ENCODE data around the gene EIF3C. TPM values are rescaled to one million over a fixed set of nuclear protein-coding genes. Genes with fewer than 3 reads are reported as not detected.
"Not testable (repeated sequence)": the region's sequence is repeated elsewhere in the genome, so short reads cannot be mapped to it uniquely, and the experiment has no call there.

Gene EIF3C
- total and polyA plus RNA-seq, 2 of the 8 experiments (the other 6 are each of a cell fraction or from before 2014, with no cell fraction given) = 672 to 1,250 TPM

- H3K79me2 ChIP-seq (ENCODE audit: control insufficient read depth in 1 of 2, insufficient read depth in 2 of 2, low read length in 2 of 2); H4K8ac ChIP-seq (ENCODE audit: extremely low read depth, insufficient read depth, low read length); H3K9ac ChIP-seq (replicated peaks in 1 of 4; ENCODE audit: extremely low read depth in 1 of 4, low read depth in 3 of 4, low read length in 3 of 4); H4K20me1 ChIP-seq (replicated peaks in 1 of 2; ENCODE audit: control insufficient read depth in 1 of 2, insufficient read depth in 2 of 2, low read length in 2 of 2); H3K14ac ChIP-seq (ENCODE audit: insufficient read length); H3K9me3 ChIP-seq (ENCODE audit: insufficient read depth in 2 of 2, low read depth in 1 of 2, low read length in 1 of 2); H3K79me1 ChIP-seq (ENCODE audit: low read depth, low read length); H2BK15ac ChIP-seq (ENCODE audit: low read length); H2BK12ac ChIP-seq (ENCODE audit: low read depth, low read length); H3K27me3 ChIP-seq (replicated peaks in 1 of 4; ENCODE audit: control insufficient read depth in 3 of 4, extremely low read depth in 1 of 4, insufficient read depth in 3 of 4, low read length in 3 of 4); H3K23me2 ChIP-seq (ENCODE audit: low read depth, low read length); H3K27ac ChIP-seq (ENCODE audit: low read depth, low read length); H3K4me2 ChIP-seq (ENCODE audit: insufficient read depth in 1 of 2, low read depth in 2 of 2, low read length in 2 of 2); H3K4me3 ChIP-seq (ENCODE audit: extremely low read depth in 1 of 4, insufficient read depth in 2 of 4, low read depth in 3 of 4, low read length in 4 of 4); H4K91ac ChIP-seq (replicated peaks; ENCODE audit: insufficient read length, low read length); POLR2A ChIA-PET (ENCODE audit: partially characterized antibody); H3K23ac ChIP-seq (ENCODE audit: insufficient read length); FAIRE-seq; H3K4ac ChIP-seq (replicated peaks; ENCODE audit: insufficient read length, low read depth, low read length); H2BK5ac ChIP-seq (ENCODE audit: low read depth, low read length); H2AFZ ChIP-seq (ENCODE audit: low read length); H3K56ac ChIP-seq (replicated peaks; ENCODE audit: insufficient read length, low read depth, low read length); CTCF ChIA-PET (ENCODE audit: partially characterized antibody); H3K4me1 ChIP-seq (replicated peaks in 1 of 4; ENCODE audit: control insufficient read depth in 3 of 4, insufficient read depth in 4 of 4, low read length in 3 of 4); H3K18ac ChIP-seq (ENCODE audit: extremely low read depth, low read length); H2BK120ac ChIP-seq (replicated peaks; ENCODE audit: low read depth, low read length); H4K5ac ChIP-seq (ENCODE audit: insufficient read length, low read depth, low read length); H2BK20ac ChIP-seq (ENCODE audit: low read length); H3K36me3 ChIP-seq (ENCODE audit: control insufficient read depth in 2 of 4, insufficient read depth in 4 of 4, low read length in 3 of 4); H2AK5ac ChIP-seq (ENCODE audit: low read depth, low read length): not testable (repeated sequence)
- WGBS, 2 experiments (ENCODE audit: extremely low coverage in 1 of 2, insufficient coverage in 1 of 2, insufficient read length in 1 of 2, insufficient replicate concordance in 2 of 2, low coverage in 1 of 2, low lambda C conversion rate in 2 of 2, missing lambda C conversion rate in 1 of 2) = 35% methylated on average over 15 of the region's 33 CpGs; no CpG with 5 or more reads in 1 of the 2 experiments
- peak in 1 of 2 experiments; percentile 65 for DNase-seq (ENCODE audit: low read depth in 1 of 2, low spot score in 2 of 2)
Observed at GRCh38 chr16:28749997-28750465, 38.8 kb downstream of the EIF3C start.

DNA sequence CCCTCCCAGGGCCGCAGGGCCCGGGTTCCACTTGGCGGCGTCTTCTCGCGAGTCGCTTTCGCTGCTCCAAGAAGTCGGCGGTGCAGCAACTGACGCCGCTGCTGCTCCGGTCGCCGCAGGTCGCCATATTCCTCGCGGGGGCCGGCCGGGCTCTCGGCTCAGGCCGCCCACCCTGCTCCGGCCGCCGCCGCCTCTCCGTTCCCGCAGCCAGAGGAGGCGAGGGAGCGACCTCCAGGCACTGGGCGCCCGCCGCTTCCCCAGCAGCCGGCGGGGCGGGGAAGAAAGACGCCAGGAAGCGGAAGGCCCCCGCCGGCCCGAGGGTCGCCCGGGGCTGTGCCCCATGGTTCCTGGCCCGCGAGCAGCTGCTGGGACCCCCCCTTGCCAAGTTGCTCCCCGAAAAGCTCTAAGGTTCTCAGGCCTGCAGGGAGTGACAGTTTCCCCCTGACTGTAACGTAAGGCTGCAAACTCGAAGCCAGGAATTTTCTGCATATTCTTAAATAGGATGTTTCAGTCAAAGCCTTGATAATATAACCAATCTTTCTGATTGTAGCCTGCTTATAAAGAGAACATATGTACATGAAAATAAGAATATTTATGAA, 39.3 kb downstream of the EIF3C start:
- H2BK15ac ChIP-seq (ENCODE audit: low read length); H4K8ac ChIP-seq (ENCODE audit: extremely low read depth, insufficient read depth, low read length); H3K14ac ChIP-seq (ENCODE audit: insufficient read length); H3K4me1 ChIP-seq (replicated peaks in 1 of 4; ENCODE audit: control insufficient read depth in 3 of 4, insufficient read depth in 4 of 4, low read length in 3 of 4); H3K79me1 ChIP-seq (ENCODE audit: low read depth, low read length); H3K4ac ChIP-seq (replicated peaks; ENCODE audit: insufficient read length, low read depth, low read length); FAIRE-seq; DNase-seq (ENCODE audit: low read depth in 1 of 2, low spot score in 2 of 2); H2AFZ ChIP-seq (ENCODE audit: low read length); H3K23ac ChIP-seq (ENCODE audit: insufficient read length); H3K56ac ChIP-seq (replicated peaks; ENCODE audit: insufficient read length, low read depth, low read length); H3K9ac ChIP-seq (replicated peaks in 1 of 4; ENCODE audit: extremely low read depth in 1 of 4, low read depth in 3 of 4, low read length in 3 of 4); POLR2A ChIA-PET (ENCODE audit: partially characterized antibody); H2BK20ac ChIP-seq (ENCODE audit: low read length); H4K20me1 ChIP-seq (replicated peaks in 1 of 2; ENCODE audit: control insufficient read depth in 1 of 2, insufficient read depth in 2 of 2, low read length in 2 of 2); H3K4me2 ChIP-seq (ENCODE audit: insufficient read depth in 1 of 2, low read depth in 2 of 2, low read length in 2 of 2); H3K27me3 ChIP-seq (replicated peaks in 1 of 4; ENCODE audit: control insufficient read depth in 3 of 4, extremely low read depth in 1 of 4, insufficient read depth in 3 of 4, low read length in 3 of 4); H3K23me2 ChIP-seq (ENCODE audit: low read depth, low read length); H3K36me3 ChIP-seq (ENCODE audit: control insufficient read depth in 2 of 4, insufficient read depth in 4 of 4, low read length in 3 of 4); CTCF ChIA-PET (ENCODE audit: partially characterized antibody); H4K91ac ChIP-seq (replicated peaks; ENCODE audit: insufficient read length, low read length); H3K18ac ChIP-seq (ENCODE audit: extremely low read depth, low read length); H4K5ac ChIP-seq (ENCODE audit: insufficient read length, low read depth, low read length); H3K27ac ChIP-seq (ENCODE audit: low read depth, low read length); H3K9me3 ChIP-seq (ENCODE audit: insufficient read depth in 2 of 2, low read depth in 1 of 2, low read length in 1 of 2); H2BK12ac ChIP-seq (ENCODE audit: low read depth, low read length); H3K4me3 ChIP-seq (ENCODE audit: extremely low read depth in 1 of 4, insufficient read depth in 2 of 4, low read depth in 3 of 4, low read length in 4 of 4); H3K79me2 ChIP-seq (ENCODE audit: control insufficient read depth in 1 of 2, insufficient read depth in 2 of 2, low read length in 2 of 2); H2BK5ac ChIP-seq (ENCODE audit: low read depth, low read length); H2BK120ac ChIP-seq (replicated peaks; ENCODE audit: low read depth, low read length); H2AK5ac ChIP-seq (ENCODE audit: low read depth, low read length): not testable (repeated sequence)
- WGBS, 2 experiments (ENCODE audit: extremely low coverage in 1 of 2, insufficient coverage in 1 of 2, insufficient read length in 1 of 2, insufficient replicate concordance in 2 of 2, low coverage in 1 of 2, low lambda C conversion rate in 2 of 2, missing lambda C conversion rate in 1 of 2) = no CpG with 5 or more reads among the region's 48 CpGs
